Activated CD4-positive, CD25-positive, alpha-beta regulatory T cell treated with anti-CD3 and anti-CD28 coated beads, Interleukin-2, amount 50 U/mL, for 72 hours (primary cell): ENCODE results near the gene BTBD6.

Experiments
- DNase-seq: peaks from one replicate; pipeline ENCODE4 v3.0.0; 2021

The BTBD6 gene

GRCh38 chr14:105248368-105249181 is at the start of gene BTBD6:
Gene BTBD6 (plus strand): TSS chr14:105248533. CDS start chr14:105248712, 179 bp downstream.
- peak; percentile 88 for DNase-seq

GRCh38 chr14:105198588-105198987 is 49.7 kb upstream of the BTBD6 start:
- no peak for DNase-seq

GRCh38 chr14:105199093-105199492 is 49.2 kb upstream of the BTBD6 start:
- DNase-seq = no peak

- DNase-seq = no peak
These were observed 48.3 kb upstream of the BTBD6 start for GRCh38 chr14:105200074-105200473.

GRCh38 chr14:105200641-105201040 is 47.7 kb upstream of the BTBD6 start:
- DNase-seq = no peak

GRCh38 chr14:105201156-105201924 is 47.0 kb upstream of the BTBD6 start:
- no peak for DNase-seq

- peak; percentile 47 for DNase-seq
These were observed 46.3 kb upstream of the BTBD6 start for GRCh38 chr14:105201925-105202513.

- peak; percentile 76 for DNase-seq
These were observed 45.2 kb upstream of the BTBD6 start for GRCh38 chr14:105203057-105203531.

- no peak for DNase-seq
These were observed 44.6 kb upstream of the BTBD6 start for GRCh38 chr14:105203701-105204100.

GRCh38 chr14:105204206-105204930 is 44.0 kb upstream of the BTBD6 start:
- no peak for DNase-seq

GRCh38 chr14:105204931-105205672 is 43.2 kb upstream of the BTBD6 start:
- no peak for DNase-seq

GRCh38 chr14:105205673-105206208 is 42.6 kb upstream of the BTBD6 start:
- DNase-seq = no peak

- DNase-seq = no peak
These were observed 41.5 kb upstream of the BTBD6 start for GRCh38 chr14:105206873-105207272.

- no peak for DNase-seq
These were observed 40.9 kb upstream of the BTBD6 start for GRCh38 chr14:105207460-105207901.

- DNase-seq = no peak
These were observed 40.2 kb upstream of the BTBD6 start for GRCh38 chr14:105207996-105208737.

GRCh38 chr14:105208738-105209075 is 39.6 kb upstream of the BTBD6 start:
- DNase-seq = no peak

GRCh38 chr14:105209091-105209490 is 39.2 kb upstream of the BTBD6 start:
- no peak for DNase-seq

- DNase-seq = no peak
These were observed 38.7 kb upstream of the BTBD6 start for GRCh38 chr14:105209646-105210045.

- DNase-seq = no peak
These were observed 37.9 kb upstream of the BTBD6 start for GRCh38 chr14:105210266-105211025.

- no peak for DNase-seq
These were observed 37.1 kb upstream of the BTBD6 start for GRCh38 chr14:105211086-105211757.
